HEK293T (cell line): Measurements from ENCODE around the gene SCO1.
A peak's percentile ranks its signal among the peaks of the same experiment; 100 is the strongest.

Experiments used
- CTCF ChIA-PET: fragments of 350-600 bp; formaldehyde crosslinking; extraction: SDS; loops from one replicate; lab custom pipeline; 2021; ENCODE audit warnings: antibody characterized with exemption, inconsistent platforms; lab: Yijun Ruan, JAX
- POLR2A ChIA-PET: fragments of 350-600 bp; formaldehyde crosslinking; extraction: SDS; loops from one replicate; lab custom pipeline; 2020; ENCODE audit warnings: antibody characterized with exemption, inconsistent platforms; lab: Yijun Ruan, JAX
- DNase-seq: peaks from one replicate; pipeline ENCODE4 v3.0.0; 2012; ENCODE audit warnings: mixed read lengths; ENCODE audit errors: extremely low spot score
- ARNT ChIP-seq: fragments of 450-650 bp; IDR thresholded peaks from 2 replicates; pipeline ENCODE4 v1.6.1; 2017; ENCODE audit warnings: mild to moderate bottlenecking
- BHLHE40 ChIP-seq: fragments of 450-650 bp; IDR thresholded peaks from 2 replicates; pipeline ENCODE4 v1.6.1; 2016; ENCODE audit warnings: mild to moderate bottlenecking, moderate library complexity, borderline replicate concordance
- CTBP1 ChIP-seq: fragments of 450-650 bp; IDR thresholded peaks from 2 replicates; pipeline ENCODE4 v1.6.1; 2016; ENCODE audit warnings: borderline replicate concordance
- ELF4 ChIP-seq: fragments of 450-650 bp; IDR thresholded peaks from 2 replicates; pipeline ENCODE4 v1.6.1; 2017; ENCODE audit warnings: antibody characterized with exemption
- FOXA1 ChIP-seq: fragments of 450-650 bp; IDR thresholded peaks from 2 replicates; pipeline ENCODE4 v1.6.1; 2016; ENCODE audit warnings: mild to moderate bottlenecking
- FOXK2 ChIP-seq: fragments of 450-650 bp; IDR thresholded peaks from 2 replicates; pipeline ENCODE4 v1.6.1; 2016; ENCODE audit warnings: mild to moderate bottlenecking
- FOXM1 ChIP-seq: fragments of 450-650 bp; IDR thresholded peaks from 2 replicates; pipeline ENCODE4 v1.6.1; 2017; ENCODE audit warnings: mild to moderate bottlenecking, borderline replicate concordance
- HDGF ChIP-seq: fragments of 450-650 bp; IDR thresholded peaks from 2 replicates; pipeline ENCODE4 v1.6.1; 2017; ENCODE audit warnings: antibody characterized with exemption, borderline replicate concordance
- L3MBTL2 ChIP-seq: fragments of 450-650 bp; conservative IDR thresholded peaks from 2 replicates; pipeline ENCODE4 v1.6.1; 2016; ENCODE audit warnings: mild to moderate bottlenecking
- LEF1 ChIP-seq: fragments of 450-650 bp; IDR thresholded peaks from 2 replicates; pipeline ENCODE4 v1.6.1; 2017; ENCODE audit warnings: mild to moderate bottlenecking, borderline replicate concordance
- NFRKB ChIP-seq: fragments of 450-650 bp; IDR thresholded peaks from 2 replicates; pipeline ENCODE4 v1.6.1; 2016; ENCODE audit warnings: mild to moderate bottlenecking, moderate library complexity
- PKNOX1 ChIP-seq: fragments of 450-650 bp; IDR thresholded peaks from 2 replicates; pipeline ENCODE4 v1.6.1; 2016
- SP1 ChIP-seq: fragments of 450-650 bp; IDR thresholded peaks from 2 replicates; pipeline ENCODE4 v1.6.1; 2017
- SUZ12 ChIP-seq: fragments of 450-650 bp; IDR thresholded peaks from 2 replicates; pipeline ENCODE4 v1.6.1; 2016; ENCODE audit warnings: mild to moderate bottlenecking
- TARDBP ChIP-seq: fragments of 450-650 bp; IDR thresholded peaks from 2 replicates; pipeline ENCODE4 v1.6.1; 2016
- ZNF384 ChIP-seq: fragments of 450-650 bp; IDR thresholded peaks from 2 replicates; pipeline ENCODE4 v1.6.1; 2016

The SCO1 gene

DNA sequence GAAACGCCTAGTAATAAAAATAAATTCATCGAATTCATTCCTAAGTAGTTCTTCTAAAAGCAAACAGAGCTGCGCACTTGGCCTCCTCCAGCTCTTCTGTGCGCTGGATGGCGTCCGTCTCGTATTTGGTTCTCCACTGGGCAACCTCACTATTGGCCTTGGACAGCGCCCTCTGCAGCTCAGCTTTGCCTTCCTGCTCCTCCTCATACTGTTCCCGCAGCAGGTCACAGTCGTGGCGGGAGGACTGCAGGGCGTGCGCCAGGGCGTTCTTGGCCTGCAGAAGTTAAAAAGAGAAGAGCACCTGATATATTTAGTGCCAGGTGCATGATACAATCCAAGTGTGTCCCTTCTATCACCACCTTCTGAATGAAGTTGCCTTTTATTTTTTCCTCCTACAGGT, 62.0 kb downstream of the SCO1 start:
- ChIA-PET POLR2A (no interaction called here), CTCF (no interaction called here)
- TF ChIP-seq HDGF (no peak), TARDBP (no peak)
- DNase-seq, result no peak

GRCh38 chr17:10633738-10634379, 63.5 kb downstream of the SCO1 start:
- TF ChIP-seq FOXK2, result no peak
- no peak for TF ChIP-seq PKNOX1
- TF ChIP-seq HDGF, result no peak
- no peak for TF ChIP-seq LEF1
- TF ChIP-seq TARDBP, result no peak
- no peak for TF ChIP-seq FOXM1
- TF ChIP-seq L3MBTL2, result no peak
- TF ChIP-seq ELF4, result no peak
- no peak for TF ChIP-seq NFRKB
- no peak for TF ChIP-seq ZNF384
- TF ChIP-seq CTBP1, result no peak
- no peak for TF ChIP-seq SUZ12
- no peak for TF ChIP-seq FOXA1
- no peak for TF ChIP-seq SP1
- TF ChIP-seq BHLHE40, result no peak
- no peak for TF ChIP-seq ARNT
- no peak for DNase-seq
- ChIA-PET CTCF (interaction anchor here (0.6 kb wide), 1 partner anchor 19 kb away, joined by 3 read pairs; no protein-coding TSS in a partner anchor), POLR2A (no interaction called here)

GRCh38 chr17:10631701-10632100, 65.6 kb downstream of the SCO1 start:
- DNase-seq, result no peak
- CTCF ChIA-PET, result interaction anchor here (0.5 to 1.3 kb wide), 3 partner anchors 15 to 52 kb away, joined by 3 to 4 read pairs (median 3); no protein-coding TSS in a partner anchor
- no peak for TF ChIP-seq PKNOX1
- no peak for TF ChIP-seq BHLHE40
- no peak for TF ChIP-seq TARDBP
- no peak for TF ChIP-seq L3MBTL2
- no peak for TF ChIP-seq ZNF384
- TF ChIP-seq NFRKB, result no peak
- TF ChIP-seq ARNT, result no peak
- no peak for TF ChIP-seq FOXA1
- TF ChIP-seq FOXK2, result no peak
- no peak for TF ChIP-seq CTBP1
- no peak for TF ChIP-seq HDGF
- TF ChIP-seq SUZ12, result no peak
- TF ChIP-seq ELF4, result no peak
- TF ChIP-seq LEF1, result no peak
- no peak for TF ChIP-seq FOXM1
- no peak for TF ChIP-seq SP1
- POLR2A ChIA-PET, result no interaction called here

DNA sequence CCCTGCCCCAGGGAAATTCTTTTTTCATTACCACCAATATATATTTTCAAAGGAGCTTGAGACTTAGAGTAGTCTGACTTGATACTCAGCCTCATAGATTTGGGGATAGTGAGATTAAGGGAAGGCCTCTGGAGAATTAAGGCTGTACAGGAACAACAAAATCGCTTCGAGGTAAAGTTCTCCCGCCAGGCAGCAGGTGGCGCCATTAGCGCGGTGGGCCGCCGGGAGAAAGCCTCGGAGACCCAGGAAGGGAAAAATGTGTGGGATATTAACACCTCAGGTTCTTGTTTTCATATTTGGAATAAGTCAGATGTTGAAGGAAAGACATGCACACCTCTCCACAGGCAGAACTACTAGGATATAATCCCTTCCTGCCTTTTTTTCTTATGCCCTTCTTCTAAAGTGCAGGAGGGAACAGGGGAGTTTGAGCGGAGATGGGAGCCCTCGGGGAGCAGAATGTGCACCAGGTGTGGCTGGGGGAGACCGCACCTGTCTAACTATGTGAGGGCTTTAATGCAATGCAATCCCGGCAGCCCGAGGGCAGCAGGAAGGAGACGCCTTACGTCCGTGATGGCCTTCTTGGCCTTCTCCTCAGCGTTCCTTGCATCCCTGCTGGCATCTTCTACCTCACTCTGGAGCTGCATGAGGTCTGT, 66.2 kb downstream of the SCO1 start:
- DNase-seq, result peak; percentile 64
- TF ChIP-seq L3MBTL2 (0 out of 2 replicates have a peak, but pooled peaks have one; percentile 23), CTBP1 (no peak)
- POLR2A ChIA-PET, result no interaction called here
- CTCF ChIA-PET, result interaction anchor here (0.5 to 1.7 kb wide), 5 partner anchors 16 to 388 kb away, joined by 3 to 4 read pairs (median 4); no protein-coding TSS in a partner anchor

DNA sequence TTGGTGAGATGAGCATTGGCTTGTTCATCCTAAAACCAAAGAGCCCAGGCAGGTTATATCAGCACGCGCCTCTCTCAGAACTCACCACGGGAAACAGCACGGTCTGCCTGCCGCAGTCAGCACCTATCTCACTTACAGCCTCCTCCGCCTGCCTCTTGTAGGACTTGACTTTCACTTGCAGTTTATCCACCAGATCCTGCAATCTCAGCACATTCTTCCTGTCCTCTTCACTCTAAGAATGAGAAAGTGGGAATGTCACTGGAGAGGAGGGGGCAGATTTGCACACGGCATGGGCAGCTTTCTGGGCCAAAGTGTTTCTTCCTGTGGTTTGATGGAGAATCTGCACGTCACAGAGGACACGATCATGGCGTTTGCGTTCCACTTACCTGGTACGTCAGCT, 67.6 kb downstream of the SCO1 start:
- DNase-seq, result no peak
- POLR2A ChIA-PET, result no interaction called here
- CTCF ChIA-PET, result interaction anchor here (0.7 to 1.7 kb wide), 4 partner anchors 12 to 1690 kb away, joined by 3 to 4 read pairs (median 3); no protein-coding TSS in a partner anchor
- TF ChIP-seq TARDBP (no peak), FOXK2 (no peak), NFRKB (no peak), LEF1 (no peak), BHLHE40 (no peak), HDGF (no peak), FOXM1 (no peak), ARNT (no peak), SP1 (no peak)

GRCh38 chr17:10628756-10629155, 68.6 kb downstream of the SCO1 start:
- ChIA-PET POLR2A (no interaction called here), CTCF (interaction anchor here (0.7 to 1.6 kb wide), 3 partner anchors 10 to 1691 kb away, joined by 3 to 4 read pairs (median 3); no protein-coding TSS in a partner anchor)
- TF ChIP-seq ELF4 (no peak), FOXA1 (no peak), HDGF (no peak), BHLHE40 (no peak), ZNF384 (no peak)
- DNase-seq, result peak; percentile 30

DNA sequence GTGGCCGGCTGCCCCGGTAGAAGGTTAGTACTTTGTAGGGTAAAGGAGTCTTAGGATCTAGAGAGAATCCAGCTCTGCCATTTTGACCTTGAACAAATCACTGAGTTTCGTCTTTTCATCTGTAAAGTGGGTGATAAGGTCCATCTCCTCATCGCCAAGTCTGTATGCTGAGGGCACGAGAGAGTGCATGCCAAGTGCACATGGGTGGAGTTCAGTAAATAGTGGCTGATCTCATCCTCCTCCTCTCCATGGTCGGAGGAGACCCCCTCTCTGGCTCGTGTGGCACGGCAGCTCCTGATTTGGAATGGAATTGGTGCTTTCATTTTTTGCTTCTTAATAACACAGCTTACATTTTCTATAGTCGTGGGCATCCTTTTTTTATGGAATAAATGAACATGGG, 70.9 kb downstream of the SCO1 start:
- no peak for TF ChIP-seq TARDBP
- no peak for TF ChIP-seq FOXK2
- no peak for TF ChIP-seq CTBP1
- no peak for TF ChIP-seq ARNT
- no peak for TF ChIP-seq NFRKB
- no peak for TF ChIP-seq FOXM1
- TF ChIP-seq ZNF384, result no peak
- no peak for TF ChIP-seq FOXA1
- no peak for TF ChIP-seq LEF1
- DNase-seq, result no peak
- POLR2A ChIA-PET, result no interaction called here
- CTCF ChIA-PET, result interaction anchor here (1.5 kb wide), 1 partner anchor 27 kb away, joined by 3 read pairs; no protein-coding TSS in a partner anchor
